ENCODE results near the gene LIX1.
A peak's percentile ranks its signal among the peaks of the same experiment; 100 is the strongest.
"Not testable (repeated sequence)": the region's sequence is repeated elsewhere in the genome, so short reads cannot be mapped to it uniquely, and the experiment has no call there.

LIX1 gene

GRCh38 chr5:97142521-97143254, at the start of gene LIX1:
TSS of gene LIX1 (minus strand) at chr5:97142611. CDS start at chr5:97142576, 35 bp downstream.
- no peak for DNase-seq (ENCODE audit: low read depth)

GRCh38 chr5:97191893-97192292, 49.5 kb upstream of the LIX1 start:
- no peak for DNase-seq (ENCODE audit: low read depth)

DNA sequence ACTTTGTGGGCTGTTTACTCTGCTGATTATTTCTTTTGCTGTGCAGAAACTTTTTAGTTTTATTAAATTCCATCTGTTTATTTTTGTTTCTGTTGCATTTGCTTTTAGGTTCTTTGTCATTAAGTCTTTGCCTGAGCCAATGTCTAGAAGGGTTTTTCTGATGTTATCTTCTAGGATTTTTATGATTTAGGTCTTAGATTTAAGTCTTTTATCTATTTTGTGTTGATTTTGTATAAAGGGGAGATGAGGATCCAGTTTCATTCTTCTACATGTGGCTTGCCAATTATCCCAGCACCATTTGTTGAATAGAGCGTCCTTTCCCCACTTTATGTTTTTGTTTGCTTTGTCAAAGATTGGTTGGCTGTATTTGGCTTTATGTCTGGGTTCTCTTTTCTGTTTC, 47.1 kb upstream of the LIX1 start:
- not testable (repeated sequence) for DNase-seq (ENCODE audit: low read depth)

DNA sequence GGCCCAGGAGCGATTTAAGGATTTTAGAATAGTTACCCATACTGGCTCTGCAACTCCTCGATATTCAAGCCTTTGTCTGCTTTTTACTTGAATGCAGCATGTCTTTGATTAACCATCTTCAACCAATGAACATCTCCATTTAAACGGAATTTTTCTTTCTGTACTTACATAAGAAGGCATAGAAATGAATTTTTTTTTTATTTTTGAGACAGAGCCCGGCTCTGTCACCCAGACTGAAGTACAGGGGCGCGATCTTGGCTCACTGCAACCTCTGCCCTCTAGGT, 41.5 kb upstream of the LIX1 start:
- DNase-seq (ENCODE audit: low read depth): no peak

DNA sequence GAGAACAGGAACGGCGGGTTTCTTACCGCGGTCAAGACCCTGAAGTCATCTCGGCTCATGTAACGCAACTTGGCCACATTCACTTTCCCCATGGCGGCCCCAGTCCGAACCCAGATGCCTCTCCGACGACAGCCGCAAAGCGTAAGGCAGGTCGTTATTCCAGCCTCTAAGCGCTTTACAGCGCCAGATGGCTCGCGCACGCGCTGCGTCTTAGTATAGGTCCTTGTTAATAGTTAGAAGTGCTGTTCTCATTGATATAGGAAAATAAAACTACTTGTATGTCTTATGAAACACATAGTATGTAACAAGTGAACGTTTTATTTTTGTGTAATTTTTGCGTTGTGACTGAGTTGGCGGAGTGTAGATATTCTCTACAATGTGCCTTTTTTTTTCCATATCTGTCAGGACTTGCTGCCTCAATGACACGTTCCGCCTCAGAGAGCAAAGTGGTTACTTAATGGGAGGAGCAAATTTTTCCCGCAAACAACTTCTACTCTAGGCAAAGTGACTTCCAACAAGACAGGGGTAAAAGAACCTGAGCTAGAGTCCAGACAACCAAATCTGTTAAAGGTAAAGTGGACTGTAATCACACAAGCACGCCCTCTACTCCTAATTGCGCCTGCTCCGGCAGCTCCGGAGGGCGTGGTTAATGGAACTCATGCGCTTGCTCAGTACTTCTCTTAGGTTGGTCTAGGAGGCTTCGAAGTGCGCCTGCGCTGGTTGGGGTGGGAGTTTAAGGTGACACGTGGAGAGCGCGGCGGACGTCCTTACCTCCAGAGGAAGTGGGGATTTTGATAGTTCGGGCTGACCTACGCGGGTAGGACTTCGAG, 40.9 kb upstream of the LIX1 start, which contains the start of gene RIOK2:
Gene RIOK2, minus strand, starts transcription at position 148 of the 830 bp plus-strand sequence. Its CDS starts 56 bp downstream, at position 92.
- peak; percentile 82 for DNase-seq (ENCODE audit: low read depth)

- no peak for DNase-seq (ENCODE audit: low read depth)
Observed at GRCh38 chr5:97182571-97183099, 40.2 kb upstream of the LIX1 start.

GRCh38 chr5:97181856-97182545, 39.6 kb upstream of the LIX1 start:
- no peak for DNase-seq (ENCODE audit: low read depth)

DNA sequence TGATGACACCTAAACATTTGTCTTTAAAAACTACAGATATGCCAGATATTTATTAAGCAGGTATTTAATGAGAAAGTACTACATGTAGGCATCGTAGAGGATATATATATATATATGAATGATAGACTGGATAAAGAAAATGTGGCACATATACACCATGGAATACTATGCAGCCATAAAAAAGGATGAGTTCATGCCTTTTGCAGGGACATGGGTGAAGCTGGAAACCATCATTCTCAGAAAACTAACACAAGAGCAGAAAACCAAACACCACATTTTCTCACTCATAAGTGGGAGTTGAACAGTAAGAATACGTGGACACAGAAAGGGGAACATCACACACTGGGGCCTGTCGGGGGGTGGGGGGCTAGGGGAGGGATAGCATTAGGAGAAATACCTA, 37.0 kb upstream of the LIX1 start:
- DNase-seq (ENCODE audit: low read depth): not testable (repeated sequence)

DNA sequence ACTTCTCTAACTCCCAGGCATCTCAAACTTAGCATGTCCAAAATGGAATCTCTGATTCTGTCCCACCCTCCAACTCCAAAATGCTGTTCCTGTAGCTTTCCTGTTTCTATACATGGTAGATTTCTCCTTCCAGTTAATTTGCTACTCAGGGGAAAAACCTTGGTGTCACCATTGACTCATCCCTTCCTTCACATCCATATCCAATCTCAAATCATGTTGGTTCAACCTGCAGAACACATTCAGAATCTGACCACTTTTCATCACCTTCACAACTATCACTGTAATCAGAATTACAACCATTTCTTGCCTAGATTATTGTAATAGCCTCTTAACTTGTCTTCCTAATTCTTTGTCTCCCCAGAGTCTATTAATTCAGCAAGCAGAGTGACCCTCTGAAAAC, 29.8 kb upstream of the LIX1 start:
- no peak for DNase-seq (ENCODE audit: low read depth)

DNA sequence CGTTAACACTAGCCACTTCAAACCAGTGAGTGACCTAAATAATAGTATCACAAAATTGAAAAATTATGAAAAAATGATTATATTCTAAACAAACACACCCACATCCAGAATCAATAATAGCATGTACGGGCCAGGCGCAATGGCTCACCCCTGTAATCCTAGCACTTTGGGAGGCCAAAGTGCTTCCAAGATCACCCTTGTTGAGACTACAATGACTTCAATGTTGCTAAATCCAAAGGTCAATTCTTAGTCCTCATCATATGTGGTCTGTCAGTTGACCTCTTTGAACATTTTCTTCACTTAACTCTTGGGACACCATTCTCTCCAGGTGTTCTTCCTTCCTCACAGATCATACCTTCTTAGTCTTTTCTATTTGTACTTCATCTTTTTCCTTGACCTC, 29.3 kb upstream of the LIX1 start:
- DNase-seq (ENCODE audit: low read depth): no peak

DNA sequence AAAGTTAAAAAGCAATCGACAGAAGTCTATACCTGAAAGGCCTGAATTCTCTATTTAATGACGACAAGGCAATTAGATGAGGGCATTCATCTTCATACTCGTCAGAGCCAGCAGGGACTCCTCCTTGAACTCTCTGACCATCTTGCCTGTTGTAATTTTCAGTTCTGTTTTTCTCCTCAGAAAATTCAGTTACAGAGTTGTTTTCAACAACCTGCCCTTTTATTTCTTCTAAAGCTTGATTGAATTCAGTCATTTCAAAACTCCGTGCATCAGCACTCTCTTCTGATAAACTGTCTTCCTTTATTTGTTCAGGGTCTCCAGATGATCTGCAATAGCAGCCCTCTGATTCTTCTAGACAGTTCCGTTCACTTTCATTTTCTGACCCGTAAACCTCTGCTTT, 25.0 kb upstream of the LIX1 start:
- no peak for DNase-seq (ENCODE audit: low read depth)

- DNase-seq (ENCODE audit: low read depth): no peak
Observed at GRCh38 chr5:97165726-97166125, 23.3 kb upstream of the LIX1 start.

DNA sequence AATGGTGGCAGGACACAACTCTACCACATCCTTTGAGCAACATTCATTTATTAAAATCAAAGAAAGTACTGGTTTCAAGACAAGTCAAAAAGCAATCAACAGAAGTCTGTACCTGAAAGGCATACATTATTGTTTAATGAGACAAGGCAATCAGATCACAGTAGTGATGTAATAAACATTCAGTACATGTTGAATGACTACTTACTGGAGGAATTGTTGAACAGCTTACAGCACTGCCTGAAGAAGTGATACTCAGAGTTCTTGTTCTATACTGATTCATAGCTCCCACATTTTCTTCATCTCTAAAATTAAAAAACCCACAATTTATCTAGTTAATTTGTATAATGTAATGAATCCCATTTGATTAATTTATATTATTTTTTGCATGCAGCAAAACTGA, 22.4 kb upstream of the LIX1 start:
- DNase-seq (ENCODE audit: low read depth): no peak

GRCh38 chr5:97163790-97164285, 21.4 kb upstream of the LIX1 start:
- DNase-seq (ENCODE audit: low read depth): no peak

DNA sequence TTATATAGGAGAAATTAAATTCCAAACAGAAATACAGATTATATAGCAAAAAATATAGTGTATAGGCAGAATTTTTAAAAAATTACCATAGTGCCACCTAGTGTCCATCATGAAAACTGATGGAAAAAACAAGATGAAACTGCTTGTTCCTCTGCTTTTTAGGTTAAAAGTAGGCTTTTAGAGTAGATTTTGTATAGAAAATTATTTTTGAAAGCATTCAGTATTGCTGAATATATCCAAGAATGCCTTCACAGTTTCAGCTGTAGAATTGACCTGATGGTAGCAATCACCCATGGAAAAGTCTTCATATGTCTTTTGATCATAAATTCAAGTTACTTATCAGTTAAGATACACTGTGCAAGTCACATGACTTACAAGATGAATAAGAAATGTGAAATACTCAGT, 21.0 kb upstream of the LIX1 start:
- no peak for DNase-seq (ENCODE audit: low read depth)

- no peak for DNase-seq (ENCODE audit: low read depth)
Observed at GRCh38 chr5:97162045-97162444, 19.6 kb upstream of the LIX1 start.

DNA sequence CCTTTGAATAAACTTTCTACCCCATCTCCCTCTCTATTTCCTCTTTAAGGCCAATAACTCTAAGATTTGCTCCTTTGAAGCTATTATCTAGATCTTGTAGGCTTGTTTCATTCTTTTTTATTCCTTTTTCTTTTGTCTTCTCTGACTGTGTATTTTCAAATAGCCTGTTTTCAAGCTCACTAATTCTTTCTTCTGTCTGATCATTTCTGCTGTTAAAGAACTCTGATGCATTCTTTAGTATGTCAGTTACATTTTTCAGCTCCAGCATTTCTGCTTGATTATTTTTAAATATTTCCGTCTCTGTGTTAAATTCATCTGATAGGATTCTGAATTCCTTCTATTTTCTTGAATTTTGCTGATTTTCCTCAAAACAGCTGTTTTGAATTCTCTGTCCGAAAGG, 15.3 kb upstream of the LIX1 start:
- no peak for DNase-seq (ENCODE audit: low read depth)

GRCh38 chr5:97151370-97151769, 9.0 kb upstream of the LIX1 start:
- DNase-seq (ENCODE audit: low read depth): no peak

- no peak for DNase-seq (ENCODE audit: low read depth)
Observed at GRCh38 chr5:97150401-97150800, 8.0 kb upstream of the LIX1 start.

- DNase-seq (ENCODE audit: low read depth): no peak
Observed at GRCh38 chr5:97149709-97150108, 7.3 kb upstream of the LIX1 start.

- DNase-seq (ENCODE audit: low read depth): no peak
Observed at GRCh38 chr5:97148288-97148687, 5.9 kb upstream of the LIX1 start.

- no peak for DNase-seq (ENCODE audit: low read depth)
Observed at GRCh38 chr5:97143704-97144103, 1.3 kb upstream of the LIX1 start.

- no peak for DNase-seq (ENCODE audit: low read depth)
Observed at GRCh38 chr5:97141539-97141938, 872 bp downstream of the LIX1 start.
